Gastrocnemius medialis (tissue), 4 donors: ENCODE data around the gene AK8. TPM values are rescaled to one million over a fixed set of nuclear protein-coding genes. Genes with fewer than 3 reads are reported as not detected.

Experiments used
- ATAC-seq, 2 donors: fragments of 150-250 bp; one replicate each; pipeline ENCODE4 v1.9.1; 2016
- DNase-seq, 2 donors: peaks; one replicate each; pipeline ENCODE4 v3.0.0-alpha.2; 2019
- H3K27ac ChIP-seq, 4 donors: fragments of 200-600 bp; sonication (generic); 1 replicate in 1 of 4; 2 replicates in 3 of 4; pipeline ENCODE4 v1.5.1; 2016 to 2018; ENCODE audit warnings: mild to moderate bottlenecking in 2 of 4, moderate library complexity in 1 of 4
- H3K27me3 ChIP-seq, 3 donors: fragments of 200-600 bp; sonication (generic) in 2 of 3; 1 replicate in 1 of 3; 2 replicates in 2 of 3; pipeline versions ENCODE4 v1.5.1 to v1.6.0; 2016 to 2019; ENCODE audit warnings: mild to moderate bottlenecking in 1 of 3, moderate library complexity in 1 of 3
- H3K36me3 ChIP-seq, 2 donors: fragments of 200-600 bp; sonication (generic) in 1 of 2; one replicate each; pipeline ENCODE4 v1.5.1; 2017 to 2018
- H3K4me1 ChIP-seq, 2 donors: fragments of 200-600 bp; sonication (generic) in 1 of 2; one replicate each; pipeline ENCODE4 v1.5.1; 2016 to 2017; ENCODE audit warnings: mild to moderate bottlenecking in 2 of 2
- H3K4me3 ChIP-seq, 4 donors: fragments of 200-600 bp; sonication (generic) in 3 of 4; 1 replicate in 1 of 4; 2 replicates in 3 of 4; pipeline ENCODE4 v1.5.1; 2016 to 2019; ENCODE audit warnings: mild to moderate bottlenecking in 2 of 4
- H3K9me3 ChIP-seq, 3 donors: fragments of 200-600 bp; sonication (generic) in 2 of 3; 1 replicate in 1 of 3; 2 replicates in 2 of 3; pipeline ENCODE4 v1.5.1; 2016 to 2019
- POLR2A ChIP-seq, 2 donors: fragments of 450-650 bp; IDR thresholded peaks; one replicate each; pipeline ENCODE4 v1.6.1; 2017; ENCODE audit warnings: antibody characterized with exemption in 2 of 2, mild to moderate bottlenecking in 2 of 2, moderate library complexity in 2 of 2
- in situ Hi-C, 4 donors: fragments of 200-750 bp; cut with MboI; loops; one replicate each; pipeline versions ENCODE4 v1.15.0 to v1.8.0; 2017; ENCODE audit warnings: low sequenced_read_pairs in 4 of 4
- intact Hi-C: fragments of 100-400 bp; cut with DNase I; formaldehyde crosslinking; loops from one replicate; pipeline ENCODE4 v1.15.1; 2023; ENCODE audit warnings: low total_unique reads
- total RNA-seq, 4 donors: library from RNA; depleted of rRNA; stranded (reverse); fragments of >200 nt; gene quantifications; one replicate each; pipeline versions ENCODE4 v1.1.0 to v1.2.3, GENCODE V29; 2016
- TF ChIP-seq, protein P1 (sequence below), 5 experiments: fragments of 450-650 bp in 3 of 5; fragments of 200-600 bp in 2 of 5; sonication (generic) in 2 of 5; IDR thresholded peaks in 4 of 5; conservative IDR thresholded peaks in 1 of 5; 1 replicate in 4 of 5; 2 replicates in 1 of 5; pipeline ENCODE4 v1.5.1; 2016 to 2019; ENCODE audit warnings: antibody characterized with exemption in 5 of 5, mild to moderate bottlenecking in 3 of 5, moderate library complexity in 3 of 5

AK8 gene
- total RNA-seq, 4 donors from 2014 or later = not detected

GRCh38 chr9:132740526-132741309, 137.4 kb downstream of the AK8 start:
- Histone ChIP-seq H3K9me3 (no peaks in the 10 kb centered on the region), H3K4me3 (no peak overlapping the region), H3K27me3 (peaks cover 44 to 48% (median 45%) of the 10 kb centered on the region in 3 donors), H3K36me3 (no peaks in the 10 kb centered on the region), H3K4me1 (no peaks in the 10 kb centered on the region), H3K27ac (no peak overlapping the region)
- in situ Hi-C loops (no loop called here), intact Hi-C loops (no loop called here)
- TF ChIP-seq, protein P1, sequence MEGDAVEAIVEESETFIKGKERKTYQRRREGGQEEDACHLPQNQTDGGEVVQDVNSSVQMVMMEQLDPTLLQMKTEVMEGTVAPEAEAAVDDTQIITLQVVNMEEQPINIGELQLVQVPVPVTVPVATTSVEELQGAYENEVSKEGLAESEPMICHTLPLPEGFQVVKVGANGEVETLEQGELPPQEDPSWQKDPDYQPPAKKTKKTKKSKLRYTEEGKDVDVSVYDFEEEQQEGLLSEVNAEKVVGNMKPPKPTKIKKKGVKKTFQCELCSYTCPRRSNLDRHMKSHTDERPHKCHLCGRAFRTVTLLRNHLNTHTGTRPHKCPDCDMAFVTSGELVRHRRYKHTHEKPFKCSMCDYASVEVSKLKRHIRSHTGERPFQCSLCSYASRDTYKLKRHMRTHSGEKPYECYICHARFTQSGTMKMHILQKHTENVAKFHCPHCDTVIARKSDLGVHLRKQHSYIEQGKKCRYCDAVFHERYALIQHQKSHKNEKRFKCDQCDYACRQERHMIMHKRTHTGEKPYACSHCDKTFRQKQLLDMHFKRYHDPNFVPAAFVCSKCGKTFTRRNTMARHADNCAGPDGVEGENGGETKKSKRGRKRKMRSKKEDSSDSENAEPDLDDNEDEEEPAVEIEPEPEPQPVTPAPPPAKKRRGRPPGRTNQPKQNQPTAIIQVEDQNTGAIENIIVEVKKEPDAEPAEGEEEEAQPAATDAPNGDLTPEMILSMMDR (IDR thresholded peaks at IDR 0.05 in 4 of 5, conservative IDR thresholded peaks at IDR 0.05 in 1 of 5) = no peak
- no peak for TF ChIP-seq POLR2A (IDR thresholded peaks at IDR 0.05)
- DNase-seq (no peak), ATAC-seq (no peak)

DNA sequence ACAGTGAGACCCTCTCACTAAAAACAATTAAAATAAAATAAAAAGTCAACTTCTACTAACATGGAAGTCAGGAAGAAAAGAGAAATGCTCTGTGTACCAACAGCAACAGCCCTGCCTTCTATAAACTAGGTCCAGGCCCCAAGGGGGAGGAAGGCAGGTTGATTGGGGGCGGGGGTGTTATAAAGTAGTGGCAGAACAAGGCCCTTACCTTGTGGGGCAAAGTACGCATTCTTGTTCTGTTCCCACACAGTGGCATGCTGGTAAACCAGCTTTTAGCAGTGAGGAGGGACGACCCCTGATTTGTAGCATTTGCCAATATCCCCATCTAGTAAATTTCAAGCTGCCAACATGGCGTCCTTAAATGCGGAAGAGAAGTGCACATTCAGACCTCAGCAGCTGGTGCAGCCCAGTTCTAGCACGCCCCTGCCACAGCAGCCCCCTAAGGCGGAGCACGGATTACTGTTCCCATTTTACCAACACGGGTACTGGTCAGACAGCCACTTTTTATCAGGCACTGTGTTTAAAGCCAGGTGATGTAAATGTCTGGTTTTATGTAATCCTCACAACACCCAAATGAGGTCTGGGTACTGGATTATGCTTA, 138.3 kb downstream of the AK8 start:
- in situ Hi-C loops = no loop called here
- H3K36me3 ChIP-seq = no peaks in the 10 kb centered on the region
- H3K9me3 ChIP-seq = no peaks in the 10 kb centered on the region
- H3K27me3 ChIP-seq = peaks cover 41 to 46% (median 43%) of the 10 kb centered on the region in 3 donors
- no peaks in the 10 kb centered on the region for H3K4me1 ChIP-seq
- TF ChIP-seq, protein P1 (IDR thresholded peaks at IDR 0.05 in 4 of 5, conservative IDR thresholded peaks at IDR 0.05 in 1 of 5) = no peak
- no peak for TF ChIP-seq POLR2A (IDR thresholded peaks at IDR 0.05)
- intact Hi-C loops = no loop called here
- H3K4me3 ChIP-seq = no peak overlapping the region
- no peak for DNase-seq
- no peak for ATAC-seq
- no peak overlapping the region for H3K27ac ChIP-seq

DNA sequence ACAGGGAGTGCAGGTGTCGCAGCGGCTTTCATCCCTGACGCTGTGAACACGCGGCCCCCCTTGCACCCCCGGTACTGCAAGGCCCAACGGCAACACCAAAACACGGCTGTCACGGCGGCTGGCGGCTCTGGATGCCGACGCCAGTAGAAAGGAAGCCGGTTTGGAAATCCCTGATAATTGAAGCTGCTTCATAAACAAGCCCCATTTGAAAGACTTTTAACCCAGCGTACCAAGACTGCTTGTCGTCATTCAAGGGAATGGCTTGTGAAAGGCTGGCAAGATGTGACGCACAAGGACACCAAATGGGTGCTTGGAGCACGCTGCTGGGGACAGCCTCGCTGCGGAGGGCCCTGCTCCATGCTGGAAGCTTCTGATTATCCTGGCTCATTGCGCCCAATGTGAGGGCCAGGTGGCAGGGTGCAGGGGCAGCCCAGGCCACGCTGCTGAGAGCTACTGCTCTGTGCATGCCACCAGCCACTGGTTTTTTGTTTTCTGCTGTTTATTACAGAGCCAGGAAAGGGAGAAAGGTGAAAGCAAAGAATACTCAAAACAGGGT, 144.7 kb downstream of the AK8 start:
- DNase-seq (no peak), ATAC-seq (no peak)
- Histone ChIP-seq H3K4me1 (no peaks in the 10 kb centered on the region), H3K9me3 (no peaks in the 10 kb centered on the region), H3K36me3 (no peaks in the 10 kb centered on the region), H3K27me3 (peaks cover 0 to 11% (median 6%) of the 10 kb centered on the region in 3 donors), H3K4me3 (no peak overlapping the region), H3K27ac (no peak overlapping the region)
- in situ Hi-C loops (no loop called here), intact Hi-C loops (no loop called here)
- TF ChIP-seq, protein P1 (IDR thresholded peaks at IDR 0.05 in 4 of 5, conservative IDR thresholded peaks at IDR 0.05 in 1 of 5) = no peak
- TF ChIP-seq POLR2A (IDR thresholded peaks at IDR 0.05) = no peak

- Histone ChIP-seq H3K4me3 (no peak overlapping the region), H3K27me3 (peaks cover 0 to 13% (median 7%) of the 10 kb centered on the region in 3 donors), H3K9me3 (no peaks in the 10 kb centered on the region), H3K4me1 (no peaks in the 10 kb centered on the region), H3K27ac (no peak overlapping the region), H3K36me3 (no peaks in the 10 kb centered on the region)
- ATAC-seq (no peak), DNase-seq (no peak)
- no peak for TF ChIP-seq POLR2A (IDR thresholded peaks at IDR 0.05)
- TF ChIP-seq, protein P1 (IDR thresholded peaks at IDR 0.05 in 4 of 5, conservative IDR thresholded peaks at IDR 0.05 in 1 of 5) = no peak
- in situ Hi-C loops (no loop called here), intact Hi-C loops (no loop called here)
These were observed 145.5 kb downstream of the AK8 start for GRCh38 chr9:132732326-132733259.
